PC-3 (cell line): Measurements from ENCODE around the gene LRRC42. TPM values are rescaled to one million over a fixed set of nuclear protein-coding genes. Genes with fewer than 3 reads are reported as not detected.
A peak's percentile ranks its signal among the peaks of the same experiment; 100 is the strongest.

Source experiments
- ATAC-seq: fragments of 200-7000 bp; cut with Tn5 transposase; 2 replicates; pipeline ENCODE4 v1.9.1; 2020; ENCODE audit warnings: mild to moderate bottlenecking, moderate library complexity
- BruUV-seq: library from RNA; stranded (reverse); fragments of 400-500 nt; replicated peaks from 2 replicates; lab custom pipeline; 2021; lab: Mats Ljungman, UMichigan
- CTCF ChIA-PET: fragments of 300-600 bp; sonication (Branson Sonifier 250); formaldehyde crosslinking; loops from one replicate; lab custom pipeline; 2022; ENCODE audit warnings: antibody characterized with exemption; lab: Charles Lee
- POLR2A ChIA-PET: fragments of 300-600 bp; sonication (Branson Sonifier 250); formaldehyde crosslinking; loops from one replicate; lab custom pipeline; 2022; ENCODE audit warnings: antibody characterized with exemption; ENCODE audit not compliant: unreplicated experiment; lab: Charles Lee
- DNase-seq: peaks from one replicate; pipeline ENCODE4 v3.0.0-alpha.2; 2015
- H2AFZ ChIP-seq: fragments of 300-600 bp; sonication (generic); 2 replicates; pipeline ENCODE4 v1.6.0; 2016; ENCODE audit warnings: antibody characterized with exemption, low read length
- H3F3A ChIP-seq: fragments of 300-600 bp; sonication (generic); one replicate; pipeline ENCODE4 v1.6.0; 2017; ENCODE audit warnings: antibody characterized with exemption, low read length, control low read depth, mild to moderate bottlenecking; ENCODE audit not compliant: unreplicated experiment
- H3K27ac ChIP-seq: fragments of 300-600 bp; sonication (generic); 2 replicates; pipeline ENCODE4 v1.5.1; 2016; ENCODE audit warnings: mild to moderate bottlenecking, low read length
- H3K27me3 ChIP-seq: fragments of 300-600 bp; sonication (generic); 2 replicates; pipeline ENCODE4 v1.6.1; 2016; ENCODE audit warnings: low read length, mixed read lengths
- H3K36me3 ChIP-seq: fragments of 300-600 bp; sonication (generic); 2 replicates; pipeline ENCODE4 v1.6.1; 2016; ENCODE audit warnings: low read depth, mixed run types, low read length, mixed read lengths
- H3K4me1 ChIP-seq: fragments of 300-600 bp; sonication (generic); 2 replicates; pipeline ENCODE4 v1.5.1; 2016; ENCODE audit warnings: low read length; ENCODE audit not compliant: insufficient read depth
- H3K4me2 ChIP-seq: fragments of 300-600 bp; sonication (generic); 2 replicates; pipeline ENCODE4 v1.6.0; 2016; ENCODE audit warnings: low read length
- H3K4me3 ChIP-seq: fragments of 300-600 bp; sonication (generic); 2 replicates; pipeline ENCODE4 v1.5.1; 2016; ENCODE audit warnings: mild to moderate bottlenecking, low read length, mixed read lengths
- H3K79me2 ChIP-seq: fragments of 300-600 bp; sonication (generic); 2 replicates; pipeline ENCODE4 v1.6.1; 2017; ENCODE audit warnings: low read length, mixed read lengths
- H3K9ac ChIP-seq: fragments of 300-600 bp; sonication (generic); 2 replicates; pipeline ENCODE4 v1.6.0; 2016; ENCODE audit warnings: mild to moderate bottlenecking, low read length
- H3K9me2 ChIP-seq: fragments of 300-600 bp; sonication (generic); replicated peaks from 2 replicates; pipeline ENCODE4 v1.6.1; 2016; ENCODE audit warnings: mixed run types, low read length, mixed read lengths
- H3K9me3 ChIP-seq: fragments of 300-600 bp; sonication (generic); 2 replicates; pipeline ENCODE4 v1.6.1; 2016; ENCODE audit warnings: low read length, mixed read lengths
- H4K20me1 ChIP-seq: fragments of 300-600 bp; sonication (generic); 2 replicates; pipeline ENCODE4 v1.6.1; 2016; ENCODE audit warnings: low read length, mixed read lengths
- EZH2 ChIP-seq: fragments of 300-600 bp; sonication (generic); IDR thresholded peaks from one replicate; pipeline ENCODE4 v1.6.1; 2017; ENCODE audit warnings: antibody characterized with exemption, mild to moderate bottlenecking, low read length; ENCODE audit not compliant: unreplicated experiment
- EZH2phosphoT487 ChIP-seq: fragments of 300-600 bp; sonication (generic); IDR thresholded peaks from 2 replicates; pipeline ENCODE4 v1.6.1; 2018; ENCODE audit warnings: mild to moderate bottlenecking, antibody characterized with exemption, low read length, borderline replicate concordance
- intact Hi-C: fragments of 100-400 bp; cut with micrococcal nuclease; formaldehyde crosslinking; loops from 2 replicates; pipeline ENCODE4 v1.9.0; 2023
- total RNA-seq: library from RNA; depleted of rRNA; stranded (reverse); fragments of >200 nt; gene quantifications from 2 replicates; pipeline ENCODE4 v1.2.3, GENCODE V29; 2014
- TF ChIP-seq, protein P1 (sequence below): fragments of 300-600 bp; sonication (generic); conservative IDR thresholded peaks from 2 replicates; pipeline ENCODE4 v1.5.1; 2017; ENCODE audit warnings: antibody characterized with exemption, low read depth, mild to moderate bottlenecking, low read length

Gene LRRC42
- total RNA-seq, 1 experiment from 2014 or later = 27.3 TPM

- H3K4me1 ChIP-seq = peaks cover 39% of the 10 kb centered on the region
- H4K20me1 ChIP-seq = peaks cover 5% of the 10 kb centered on the region; the same call in 1 of the 2 replicates
- no peak overlapping the region for H3K4me3 ChIP-seq
- no peak overlapping the region for H2AFZ ChIP-seq
- DNase-seq (no peak), ATAC-seq (0 out of 2 replicates have a peak, but pooled peaks have one; percentile 21)
- intact Hi-C loops = no loop called here
- no peaks in the 10 kb centered on the region for H3K9me2 ChIP-seq
- no TSS peak for BruUV-seq
- H3K4me2 ChIP-seq = no peak overlapping the region
- TF ChIP-seq EZH2 = no peak
- TF ChIP-seq, protein P1, sequence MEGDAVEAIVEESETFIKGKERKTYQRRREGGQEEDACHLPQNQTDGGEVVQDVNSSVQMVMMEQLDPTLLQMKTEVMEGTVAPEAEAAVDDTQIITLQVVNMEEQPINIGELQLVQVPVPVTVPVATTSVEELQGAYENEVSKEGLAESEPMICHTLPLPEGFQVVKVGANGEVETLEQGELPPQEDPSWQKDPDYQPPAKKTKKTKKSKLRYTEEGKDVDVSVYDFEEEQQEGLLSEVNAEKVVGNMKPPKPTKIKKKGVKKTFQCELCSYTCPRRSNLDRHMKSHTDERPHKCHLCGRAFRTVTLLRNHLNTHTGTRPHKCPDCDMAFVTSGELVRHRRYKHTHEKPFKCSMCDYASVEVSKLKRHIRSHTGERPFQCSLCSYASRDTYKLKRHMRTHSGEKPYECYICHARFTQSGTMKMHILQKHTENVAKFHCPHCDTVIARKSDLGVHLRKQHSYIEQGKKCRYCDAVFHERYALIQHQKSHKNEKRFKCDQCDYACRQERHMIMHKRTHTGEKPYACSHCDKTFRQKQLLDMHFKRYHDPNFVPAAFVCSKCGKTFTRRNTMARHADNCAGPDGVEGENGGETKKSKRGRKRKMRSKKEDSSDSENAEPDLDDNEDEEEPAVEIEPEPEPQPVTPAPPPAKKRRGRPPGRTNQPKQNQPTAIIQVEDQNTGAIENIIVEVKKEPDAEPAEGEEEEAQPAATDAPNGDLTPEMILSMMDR = no peak
- TF ChIP-seq EZH2phosphoT487 = no peak
- no peak overlapping the region for H3K27ac ChIP-seq
- CTCF ChIA-PET = interaction anchor here (0.6 kb wide), 1 partner anchor 19 kb away, joined by 3 read pairs; no protein-coding TSS in a partner anchor
- H3K79me2 ChIP-seq = no peaks in the 10 kb centered on the region
- peaks cover 5% of the 10 kb centered on the region for H3F3A ChIP-seq
- peaks cover 39% of the 10 kb centered on the region for H3K36me3 ChIP-seq
- H3K9me3 ChIP-seq = no peaks in the 10 kb centered on the region
- H3K9ac ChIP-seq = no peak overlapping the region
- POLR2A ChIA-PET = no interaction called here
- no peaks in the 10 kb centered on the region for H3K27me3 ChIP-seq
These were observed 17.3 kb downstream of the LRRC42 start for GRCh38 chr1:53963460-53963859.

GRCh38 chr1:53964109-53964508 lies 18.0 kb downstream of the LRRC42 start:
- no peaks in the 10 kb centered on the region for H3K27me3 ChIP-seq
- H4K20me1 ChIP-seq = peaks cover 5% of the 10 kb centered on the region; the same call in 1 of the 2 replicates
- no peaks in the 10 kb centered on the region for H3K9me3 ChIP-seq
- BruUV-seq = no TSS peak
- H3K4me2 ChIP-seq = no peak overlapping the region
- no peaks in the 10 kb centered on the region for H3K9me2 ChIP-seq
- TF ChIP-seq, protein P1 = no peak
- TF ChIP-seq EZH2phosphoT487 (no peak), EZH2 (no peak)
- H3K27ac ChIP-seq = no peak overlapping the region
- no peaks in the 10 kb centered on the region for H3K79me2 ChIP-seq
- H2AFZ ChIP-seq = no peak overlapping the region
- intact Hi-C loops = no loop called here
- CTCF ChIA-PET = no interaction called here
- H3K4me3 ChIP-seq = no peak overlapping the region
- ATAC-seq (no peak), DNase-seq (no peak)
- peaks cover 5% of the 10 kb centered on the region for H3F3A ChIP-seq
- peaks cover 43% of the 10 kb centered on the region for H3K4me1 ChIP-seq
- no peak overlapping the region for H3K9ac ChIP-seq
- POLR2A ChIA-PET = no interaction called here
- peaks cover 36% of the 10 kb centered on the region for H3K36me3 ChIP-seq

DNA sequence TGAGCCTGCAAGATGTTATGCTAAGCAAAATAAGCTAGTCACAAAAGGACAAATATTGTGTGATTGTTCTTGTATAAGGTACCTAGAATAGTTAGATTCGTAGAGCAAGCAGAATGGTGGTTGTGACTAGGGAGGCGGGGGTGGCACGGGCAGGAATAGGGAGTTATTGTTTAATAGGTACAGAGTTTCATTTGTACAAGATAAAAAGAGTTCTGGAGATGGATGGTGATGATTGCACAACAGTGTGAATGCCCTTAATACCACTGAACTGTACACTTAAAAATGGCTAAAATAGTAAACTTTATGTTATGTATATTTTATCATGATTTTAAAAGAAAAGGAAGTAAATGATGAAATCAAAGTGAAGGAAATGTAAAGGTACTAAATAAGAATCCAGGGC lies 20.6 kb downstream of the LRRC42 start:
- no peak overlapping the region for H3K4me2 ChIP-seq
- peaks cover 32% of the 10 kb centered on the region for H3K36me3 ChIP-seq
- CTCF ChIA-PET = interaction anchor here (1.0 kb wide), 1 partner anchor 17 kb away, joined by 4 read pairs; no protein-coding TSS in a partner anchor
- H3K27ac ChIP-seq = no peak overlapping the region
- no peaks in the 10 kb centered on the region for H3K27me3 ChIP-seq
- no peak overlapping the region for H3K9ac ChIP-seq
- H3K9me2 ChIP-seq = no peaks in the 10 kb centered on the region
- intact Hi-C loops = loop anchor here (5.0 kb wide), 1 partner anchor 86 kb away; the partner anchor contains the start of genes TCEANC2 and TMEM59
- H3K79me2 ChIP-seq = no peaks in the 10 kb centered on the region
- DNase-seq (no peak), ATAC-seq (no peak)
- H3F3A ChIP-seq = peaks cover 5% of the 10 kb centered on the region
- TF ChIP-seq EZH2 (no peak), EZH2phosphoT487 (no peak)
- no peak overlapping the region for H3K4me3 ChIP-seq
- POLR2A ChIA-PET = no interaction called here
- no peak overlapping the region for H2AFZ ChIP-seq
- H3K4me1 ChIP-seq = peaks cover 43% of the 10 kb centered on the region
- no peaks in the 10 kb centered on the region for H3K9me3 ChIP-seq
- no TSS peak for BruUV-seq
- peaks cover 5% of the 10 kb centered on the region; the same call in 1 of the 2 replicates for H4K20me1 ChIP-seq
